HEK293 (cell line): ENCODE measurements around the gene DHPS.
A peak's percentile ranks its signal among the peaks of the same experiment; 100 is the strongest.

Experiments
- CTCF ChIA-PET: fragments of 350-600 bp; formaldehyde crosslinking; extraction: SDS; loops from one replicate; lab custom pipeline; 2021; ENCODE audit warnings: antibody characterized with exemption; lab: Yijun Ruan, JAX
- POLR2A ChIA-PET: fragments of 300-600 bp; formaldehyde crosslinking; extraction: SDS; loops from one replicate; lab custom pipeline; 2020; ENCODE audit warnings: antibody characterized with exemption, inconsistent platforms; lab: Yijun Ruan, JAX
- H3K27ac ChIP-seq: fragments of 200-500 bp; sonication (Bioruptor generic); 2 replicates; pipeline ENCODE4 v1.5.1; 2014; ENCODE audit warnings: low read depth, low read length, control low read depth, inconsistent platforms; ENCODE audit errors: extremely low read depth
- H3K36me3 ChIP-seq, 2 experiments: fragments of 200-500 bp in 1 of 2; sonication (Bioruptor generic) in 1 of 2; 1 replicate in 1 of 2; 2 replicates in 1 of 2; pipeline ENCODE4 v1.5.1; 2014 to 2017; ENCODE audit warnings: inconsistent platforms in 2 of 2, low read length in 2 of 2; ENCODE audit not compliant: control insufficient read depth in 2 of 2, insufficient read depth in 1 of 2
- H3K4me1 ChIP-seq: fragments of 200-500 bp; sonication (Bioruptor generic); 2 replicates; pipeline ENCODE4 v1.5.1; 2014; ENCODE audit warnings: mild to moderate bottlenecking, low read length, inconsistent platforms; ENCODE audit not compliant: control insufficient read depth, insufficient read depth
- H3K4me3 ChIP-seq: 2 replicates; pipeline ENCODE4 v1.5.1; 2011; ENCODE audit warnings: low read depth, mild to moderate bottlenecking, control low read depth, low read length, moderate library complexity
- H3K9me3 ChIP-seq: fragments of 200-500 bp; sonication (Bioruptor generic); 2 replicates; pipeline ENCODE4 v1.5.1; 2014; ENCODE audit warnings: low read depth, low read length, inconsistent platforms; ENCODE audit not compliant: control insufficient read depth, insufficient read depth
- BCL6B ChIP-seq: fragments of 450-650 bp; formaldehyde crosslinking; IDR thresholded peaks from 2 replicates; pipeline ENCODE4 v1.5.1; 2017; ENCODE audit warnings: missing biosample characterization, missing genetic modification characterization
- FEZF1 ChIP-seq: fragments of 450-650 bp; formaldehyde crosslinking; IDR thresholded peaks from 2 replicates; pipeline ENCODE4 v1.5.1; 2016; ENCODE audit warnings: missing biosample characterization, missing genetic modification characterization
- GLI4 ChIP-seq: fragments of 450-650 bp; formaldehyde crosslinking; IDR thresholded peaks from 2 replicates; pipeline ENCODE4 v1.5.1; 2016; ENCODE audit warnings: missing biosample characterization, missing genetic modification characterization
- HOXD13 ChIP-seq: sonication (generic); formaldehyde crosslinking; IDR thresholded peaks from 2 replicates; pipeline ENCODE4 v1.8.0; 2022; ENCODE audit warnings: missing genetic modification reagents, borderline replicate concordance
- IKZF3 ChIP-seq: fragments of 450-650 bp; IDR thresholded peaks from 2 replicates; pipeline ENCODE4 v1.5.0; 2018; ENCODE audit warnings: missing biosample characterization, mild to moderate bottlenecking, missing genetic modification characterization, moderate library complexity
- KLF1 ChIP-seq: fragments of 450-650 bp; formaldehyde crosslinking; IDR thresholded peaks from 2 replicates; pipeline ENCODE4 v1.5.1; 2016; ENCODE audit warnings: missing biosample characterization, missing genetic modification characterization
- KLF8 ChIP-seq: fragments of 450-650 bp; formaldehyde crosslinking; IDR thresholded peaks from 2 replicates; pipeline ENCODE4 v1.5.1; 2016; ENCODE audit warnings: missing biosample characterization, missing genetic modification characterization
- KLF9 ChIP-seq: fragments of 450-650 bp; formaldehyde crosslinking; IDR thresholded peaks from 2 replicates; pipeline ENCODE4 v1.5.1; 2016; ENCODE audit warnings: missing biosample characterization, missing genetic modification characterization, low read depth
- OVOL3 ChIP-seq: fragments of 450-650 bp; formaldehyde crosslinking; IDR thresholded peaks from 2 replicates; pipeline ENCODE4 v1.5.1; 2016; ENCODE audit warnings: missing biosample characterization, missing genetic modification characterization
- RBAK ChIP-seq: fragments of 450-650 bp; formaldehyde crosslinking; IDR thresholded peaks from 2 replicates; pipeline ENCODE4 v1.5.1; 2016; ENCODE audit warnings: missing biosample characterization, missing genetic modification characterization
- SP2 ChIP-seq: fragments of 450-650 bp; formaldehyde crosslinking; IDR thresholded peaks from 2 replicates; pipeline ENCODE4 v1.5.1; 2016; ENCODE audit warnings: missing biosample characterization, missing genetic modification characterization
- SP3 ChIP-seq: fragments of 450-650 bp; formaldehyde crosslinking; IDR thresholded peaks from 2 replicates; pipeline ENCODE4 v1.5.1; 2016; ENCODE audit warnings: missing biosample characterization, missing genetic modification characterization
- WT1 ChIP-seq: fragments of 450-650 bp; formaldehyde crosslinking; IDR thresholded peaks from 2 replicates; pipeline ENCODE4 v1.5.1; 2016; ENCODE audit warnings: missing biosample characterization, missing genetic modification characterization
- ZBTB10 ChIP-seq: fragments of 450-650 bp; formaldehyde crosslinking; IDR thresholded peaks from 2 replicates; pipeline ENCODE4 v1.5.1; 2016; ENCODE audit warnings: missing biosample characterization, missing genetic modification characterization
- ZBTB8A ChIP-seq: fragments of 450-650 bp; formaldehyde crosslinking; IDR thresholded peaks from 2 replicates; pipeline ENCODE4 v1.5.1; 2016; ENCODE audit warnings: missing biosample characterization, missing genetic modification characterization
- ZNF146 ChIP-seq: fragments of 450-650 bp; formaldehyde crosslinking; IDR thresholded peaks from 2 replicates; pipeline ENCODE4 v1.5.1; 2016; ENCODE audit warnings: missing biosample characterization, missing genetic modification characterization
- ZNF16 ChIP-seq: fragments of 450-650 bp; formaldehyde crosslinking; IDR thresholded peaks from 2 replicates; pipeline ENCODE4 v1.5.1; 2016; ENCODE audit warnings: low read depth, missing biosample characterization, missing genetic modification characterization
- ZNF248 ChIP-seq: fragments of 450-650 bp; formaldehyde crosslinking; IDR thresholded peaks from 2 replicates; pipeline ENCODE4 v1.5.1; 2017; ENCODE audit warnings: missing biosample characterization, missing genetic modification characterization
- ZNF449 ChIP-seq: fragments of 450-650 bp; formaldehyde crosslinking; IDR thresholded peaks from 2 replicates; pipeline ENCODE4 v1.5.1; 2017; ENCODE audit warnings: missing biosample characterization, mild to moderate bottlenecking, missing genetic modification characterization, moderate library complexity
- ZNF473 ChIP-seq: fragments of 450-650 bp; formaldehyde crosslinking; IDR thresholded peaks from 2 replicates; pipeline ENCODE4 v1.5.1; 2017; ENCODE audit warnings: missing biosample characterization, missing genetic modification characterization
- ZNF488 ChIP-seq: fragments of 450-650 bp; formaldehyde crosslinking; IDR thresholded peaks from 2 replicates; pipeline ENCODE4 v1.5.1; 2016; ENCODE audit warnings: missing biosample characterization, missing genetic modification characterization
- ZNF600 ChIP-seq: fragments of 450-650 bp; formaldehyde crosslinking; IDR thresholded peaks from 2 replicates; pipeline ENCODE4 v1.5.1; 2016; ENCODE audit warnings: missing biosample characterization, missing genetic modification characterization
- ZNF701 ChIP-seq: fragments of 450-650 bp; formaldehyde crosslinking; IDR thresholded peaks from 2 replicates; pipeline ENCODE4 v1.5.1; 2016; ENCODE audit warnings: missing biosample characterization, missing genetic modification characterization
- ZNF777 ChIP-seq: fragments of 450-650 bp; formaldehyde crosslinking; IDR thresholded peaks from 2 replicates; pipeline ENCODE4 v1.5.1; 2017; ENCODE audit warnings: missing biosample characterization, missing genetic modification characterization, borderline replicate concordance
- ZSCAN30 ChIP-seq: fragments of 450-650 bp; IDR thresholded peaks from 2 replicates; pipeline ENCODE4 v1.5.1; 2018; ENCODE audit warnings: missing biosample characterization, mild to moderate bottlenecking, missing genetic modification characterization, moderate library complexity

DHPS gene

GRCh38 chr19:12648088-12648487 lies 33.6 kb downstream of the DHPS start:
- CTCF ChIA-PET: no interaction called here
- no peak overlapping the region for H3K27ac ChIP-seq
- POLR2A ChIA-PET: interaction anchor here (0.6 to 1.4 kb wide), 2 partner anchors 11 to 79 kb away, joined by 3 to 4 read pairs; no protein-coding TSS in a partner anchor

GRCh38 chr19:12647490-12648071 lies 34.1 kb downstream of the DHPS start:
- Histone ChIP-seq H3K9me3 (no peaks in the 10 kb centered on the region), H3K4me3 (no peak overlapping the region), H3K36me3 (peaks cover 0 to 14% of the 10 kb centered on the region in 2 experiments; a peak in 1 of 3 replicates), H3K4me1 (no peaks in the 10 kb centered on the region), H3K27ac (no peak overlapping the region)
- TF ChIP-seq ZBTB8A (tag by site-specific recombination) (no peak), KLF8 (tag by site-specific recombination) (peak; percentile 60; the same call in 1 of the 2 replicates), WT1 (tag by site-specific recombination) (no peak), GLI4 (tag by site-specific recombination) (no peak), ZNF777 (no peak), SP3 (tag by site-specific recombination) (peak; percentile 34; the same call in 1 of the 2 replicates), KLF9 (tag by site-specific recombination) (0 out of 2 replicates have a peak, but pooled peaks have one; percentile 41), ZNF600 (tag by site-specific recombination) (no peak), BCL6B (tag by site-specific recombination) (no peak), ZNF449 (tag by site-specific recombination) (peak; percentile 57; the same call in 1 of the 2 replicates), SP2 (tag by site-specific recombination) (peak; percentile 39; the same call in 1 of the 2 replicates), ZBTB10 (no peak)
- ChIA-PET POLR2A (interaction anchor here (0.6 to 1.4 kb wide), 2 partner anchors 11 to 79 kb away, joined by 3 to 4 read pairs; no protein-coding TSS in a partner anchor), CTCF (no interaction called here)

More at GRCh38 chr19:12648088-12648487, 33.6 kb downstream of the DHPS start:
- no peak for TF ChIP-seq OVOL3 (tag by site-specific recombination)
- peaks cover 0 to 14% of the 10 kb centered on the region in 2 experiments; a peak in 1 of 3 replicates for H3K36me3 ChIP-seq
- H3K4me3 ChIP-seq: no peak overlapping the region
- H3K4me1 ChIP-seq: no peaks in the 10 kb centered on the region
- no peaks in the 10 kb centered on the region for H3K9me3 ChIP-seq

GRCh38 chr19:12647047-12647446 lies 34.6 kb downstream of the DHPS start:
- H3K4me3 ChIP-seq: no peak overlapping the region
- H3K4me1 ChIP-seq: no peaks in the 10 kb centered on the region
- no peak overlapping the region for H3K27ac ChIP-seq
- POLR2A ChIA-PET: no interaction called here
- H3K36me3 ChIP-seq: peaks cover 0 to 12% of the 10 kb centered on the region in 2 experiments; a peak in 1 of 3 replicates
- H3K9me3 ChIP-seq: no peaks in the 10 kb centered on the region
- CTCF ChIA-PET: no interaction called here
- no peak for TF ChIP-seq ZNF701
- TF ChIP-seq ZNF488 (tag by site-specific recombination): no peak
- TF ChIP-seq BCL6B (tag by site-specific recombination): no peak
- TF ChIP-seq HOXD13 (CRISPR knock-in tag): no peak
- TF ChIP-seq ZNF473: no peak
- TF ChIP-seq RBAK (tag by site-specific recombination): no peak
- no peak for TF ChIP-seq ZSCAN30 (tag by site-specific recombination)
- TF ChIP-seq FEZF1 (tag by site-specific recombination): no peak
- TF ChIP-seq ZNF248: no peak
- no peak for TF ChIP-seq ZNF16 (tag by site-specific recombination)
- TF ChIP-seq IKZF3: no peak
- no peak for TF ChIP-seq ZNF146 (tag by site-specific recombination)
- no peak for TF ChIP-seq KLF1
